HCT116 (cell line): ENCODE measurements around the gene RASAL2. TPM values are rescaled to one million over a fixed set of nuclear protein-coding genes. Genes with fewer than 3 reads are reported as not detected.

Experiments used
- ATAC-seq: fragments of 200-7000 bp; cut with Tn5 transposase; 2 replicates; pipeline ENCODE4 v1.9.1; 2020; ENCODE audit warnings: mild to moderate bottlenecking, moderate library complexity
- BruUV-seq: library from RNA; stranded (reverse); fragments of 400-500 nt; replicated peaks from 2 replicates; lab custom pipeline; 2021; lab: Mats Ljungman, UMichigan
- CTCF ChIA-PET: fragments of 300-600 bp; sonication (Branson Sonifier 250); formaldehyde crosslinking; loops from one replicate; lab custom pipeline; 2021; ENCODE audit warnings: antibody characterized with exemption; lab: Charles Lee
- POLR2A ChIA-PET: fragments of 300-600, 350-600 bp; sonication (Branson Sonifier 250); formaldehyde crosslinking; loops from one replicate; lab custom pipeline; 2021; ENCODE audit warnings: antibody characterized with exemption; lab: Charles Lee
- RAD21 ChIA-PET, 2 experiments: fragments of 300-600 bp; sonication (Branson Sonifier 250); formaldehyde crosslinking; loops; one replicate each; lab custom pipeline; 2023; ENCODE audit warnings: low total read pairs in 2 of 2; ENCODE audit not compliant: uncharacterized antibody in 2 of 2, unreplicated experiment in 2 of 2, low non-redundant PET in 1 of 2; lab: Charles Lee
- DNase-seq: peaks from one replicate; pipeline ENCODE4 v3.0.0-alpha.2; 2010; ENCODE audit warnings: low read depth, low spot score
- H2AFZ ChIP-seq: fragments of 200-600 bp; shearing (Covaris generic), sonication (generic); 2 replicates; pipeline ENCODE4 v1.6.1; 2017; ENCODE audit warnings: low read depth, mixed run types, mixed read lengths, antibody characterized with exemption, low read length; ENCODE audit not compliant: poor library complexity, severe bottlenecking
- H3K27ac ChIP-seq: 2 replicates; pipeline ENCODE4 v1.5.1; 2012; ENCODE audit warnings: low read depth, low read length
- H3K27me3 ChIP-seq: fragments of 200-600 bp; sonication (generic); 2 replicates; pipeline ENCODE4 v1.6.1; 2016; ENCODE audit warnings: mixed run types, low read length, mixed read lengths; ENCODE audit not compliant: insufficient read depth
- H3K36me3 ChIP-seq, 2 experiments: fragments of 200-500 bp in 1 of 2; fragments of 200-600 bp in 1 of 2; sonication (Bioruptor generic) in 1 of 2; sonication (generic) in 1 of 2; 2 replicates each; pipeline versions ENCODE4 v1.5.1 to v1.6.1; 2014 to 2016; ENCODE audit warnings: low read length in 2 of 2, inconsistent platforms in 1 of 2, mixed read lengths in 1 of 2, mixed run types in 1 of 2; ENCODE audit not compliant: insufficient read depth in 2 of 2, control insufficient read depth in 1 of 2
- H3K4me1 ChIP-seq, 2 experiments: fragments of 200-600 bp in 1 of 2; sonication (generic) in 1 of 2; 2 replicates each; pipeline versions ENCODE4 v1.5.1 to v1.6.1; 2012 to 2017; ENCODE audit warnings: low read length in 2 of 2, inconsistent platforms in 1 of 2, mild to moderate bottlenecking in 1 of 2, mixed read lengths in 1 of 2, mixed run types in 1 of 2, moderate library complexity in 1 of 2; ENCODE audit not compliant: insufficient read depth in 2 of 2, control insufficient read depth in 1 of 2
- H3K4me2 ChIP-seq: fragments of 200-600 bp; sonication (generic); 2 replicates; pipeline ENCODE4 v1.6.1; 2017; ENCODE audit warnings: mixed run types, low read length, mixed read lengths
- H3K4me3 ChIP-seq, 2 experiments: fragments of 200-600 bp in 1 of 2; sonication (generic) in 1 of 2; replicated peaks in 1 of 2; 2 replicates each; pipeline ENCODE4 v1.5.1; 2011 to 2016; ENCODE audit warnings: low read length in 2 of 2, control low read depth in 1 of 2, low read depth in 1 of 2, mild to moderate bottlenecking in 1 of 2, mixed read lengths in 1 of 2, mixed run types in 1 of 2
- H3K79me2 ChIP-seq: fragments of 200-600 bp; sonication (generic); 2 replicates; pipeline ENCODE4 v1.6.1; 2017; ENCODE audit warnings: mild to moderate bottlenecking, mixed run types, low read length, moderate library complexity, mixed read lengths; ENCODE audit not compliant: insufficient read depth
- H3K9ac ChIP-seq: fragments of 200-600 bp; sonication (generic); 2 replicates; pipeline ENCODE4 v1.6.1; 2016; ENCODE audit warnings: low read length, mixed read lengths
- H3K9me2 ChIP-seq: fragments of 200-600 bp; sonication (generic), shearing (Covaris generic); 2 replicates; pipeline ENCODE4 v1.6.1; 2017; ENCODE audit warnings: mixed run types, mild to moderate bottlenecking, moderate library complexity; ENCODE audit not compliant: insufficient read depth
- H3K9me3 ChIP-seq, 2 experiments: fragments of 200-500 bp in 1 of 2; fragments of 200-600 bp in 1 of 2; sonication (Bioruptor generic) in 1 of 2; sonication (generic) in 1 of 2; 2 replicates each; pipeline ENCODE4 v1.6.1; 2014 to 2017; ENCODE audit warnings: low read length in 2 of 2, mixed read lengths in 2 of 2, inconsistent platforms in 1 of 2, low read depth in 1 of 2, mild to moderate bottlenecking in 1 of 2, mixed run types in 1 of 2, moderate library complexity in 1 of 2; ENCODE audit not compliant: control insufficient read depth in 1 of 2, insufficient read depth in 1 of 2
- H4K20me1 ChIP-seq: fragments of 200-600 bp; sonication (generic), shearing (Covaris generic); 2 replicates; pipeline ENCODE4 v1.6.1; 2017; ENCODE audit warnings: mixed run types, mild to moderate bottlenecking, moderate library complexity; ENCODE audit not compliant: insufficient read depth
- CBX3 ChIP-seq: IDR thresholded peaks from 2 replicates; pipeline ENCODE4 v1.6.1; 2012; ENCODE audit warnings: low read depth
- CEBPB ChIP-seq: IDR thresholded peaks from 2 replicates; pipeline ENCODE4 v1.6.1; 2012; ENCODE audit warnings: low read depth
- ELF1 ChIP-seq: IDR thresholded peaks from 2 replicates; pipeline ENCODE4 v1.6.1; 2012; ENCODE audit warnings: low read depth, borderline replicate concordance
- EZH2 ChIP-seq: fragments of 200-600 bp; sonication (generic); IDR thresholded peaks from 2 replicates; pipeline ENCODE4 v1.6.1; 2017; ENCODE audit warnings: antibody characterized with exemption, mixed run types
- EZH2phosphoT487 ChIP-seq: fragments of 200-600 bp; IDR thresholded peaks from 2 replicates; pipeline ENCODE4 v1.6.1; 2018; ENCODE audit warnings: antibody characterized with exemption, borderline replicate concordance
- FOSL1 ChIP-seq: IDR thresholded peaks from 2 replicates; pipeline ENCODE4 v1.6.1; 2012; ENCODE audit warnings: low read depth
- JUND ChIP-seq: IDR thresholded peaks from 2 replicates; pipeline ENCODE4 v1.6.1; 2012
- POLR2A ChIP-seq: IDR thresholded peaks from 2 replicates; pipeline ENCODE4 v1.7.0; 2011; ENCODE audit warnings: borderline replicate concordance; ENCODE audit not compliant: insufficient read depth, insufficient read length; ENCODE audit errors: extremely low read depth
- POLR2AphosphoS5 ChIP-seq: IDR thresholded peaks from 2 replicates; pipeline ENCODE4 v1.6.1; 2011; ENCODE audit warnings: mild to moderate bottlenecking, low read depth, low read length, moderate library complexity
- SIN3A ChIP-seq: IDR thresholded peaks from 2 replicates; pipeline ENCODE4 v1.6.1; 2012; ENCODE audit warnings: low read depth
- SP1 ChIP-seq: IDR thresholded peaks from 2 replicates; pipeline ENCODE4 v1.6.1; 2012; ENCODE audit warnings: low read depth
- TCF7L2 ChIP-seq: IDR thresholded peaks from 2 replicates; pipeline ENCODE4 v1.7.0; 2011; ENCODE audit warnings: borderline replicate concordance, inconsistent platforms; ENCODE audit not compliant: insufficient read depth, insufficient read length; ENCODE audit errors: extremely low read depth
- ZFX ChIP-seq: fragments of 450-650 bp; IDR thresholded peaks from 2 replicates; pipeline ENCODE4 v1.6.1; 2017
- ZNF274 ChIP-seq: fragments of 200-500 bp; sonication (Bioruptor generic); IDR thresholded peaks from 2 replicates; pipeline ENCODE4 v1.6.1; 2014; ENCODE audit warnings: mild to moderate bottlenecking, low read depth, low read length, inconsistent platforms
- intact Hi-C: fragments of 100-400 bp; cut with micrococcal nuclease; formaldehyde crosslinking; loops from 2 replicates; pipeline ENCODE4 v1.10.0; 2022
- total RNA-seq: library from RNA; stranded (reverse); gene quantifications from one replicate; pipeline ENCODE4 v1.2.1, GENCODE V29; 2021; ENCODE audit not compliant: unreplicated experiment
- TF ChIP-seq, protein P1 (sequence below): IDR thresholded peaks from 2 replicates; pipeline ENCODE4 v1.6.1; 2012
- TF ChIP-seq, protein P2 (sequence below): IDR thresholded peaks from 2 replicates; pipeline ENCODE4 v1.6.1; 2012
- TF ChIP-seq, protein P3 (sequence below): IDR thresholded peaks from 2 replicates; pipeline ENCODE4 v1.6.1; 2012; ENCODE audit warnings: low read depth
- TF ChIP-seq, protein P4 (sequence below): IDR thresholded peaks from 2 replicates; pipeline ENCODE4 v1.6.1; 2011; ENCODE audit warnings: mild to moderate bottlenecking, low read length, moderate library complexity; ENCODE audit not compliant: insufficient replicate concordance; ENCODE audit errors: extremely low read depth

Gene RASAL2
- total RNA-seq, 1 experiment from 2014 or later: 11.7 TPM

DNA sequence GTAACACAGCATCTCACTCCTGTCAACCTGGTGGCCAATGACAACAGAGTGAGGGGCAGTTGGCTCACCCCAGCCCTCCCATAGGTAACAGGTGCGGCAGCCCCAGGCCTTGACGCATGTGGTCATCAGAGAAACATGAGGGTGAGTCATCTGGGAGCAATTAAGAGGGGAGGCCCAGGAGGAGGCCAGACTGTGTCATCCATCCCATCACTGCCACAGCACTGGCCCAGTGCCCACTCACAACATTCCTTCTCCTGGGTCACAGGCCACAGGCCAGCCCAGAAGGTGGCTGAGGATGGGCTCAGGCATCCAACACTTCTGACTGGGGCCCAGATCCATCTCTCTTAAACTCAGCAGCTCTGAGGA, 436.1 kb downstream of the RASAL2 start:
- no TSS peak for BruUV-seq
- RAD21 ChIA-PET: no interaction called here

More for the DNA sequence above, 436.1 kb downstream of the RASAL2 start:
- Histone ChIP-seq H3K4me3 (no peak overlapping the region), H3K27ac (no peak overlapping the region), H3K4me1 (peaks cover 11 to 35% of the 10 kb centered on the region in 2 experiments), H3K9me2 (no peaks in the 10 kb centered on the region), H2AFZ (no peak overlapping the region), H3K27me3 (no peaks in the 10 kb centered on the region), H3K9me3 (no peaks in the 10 kb centered on the region), H3K9ac (no peak overlapping the region), H4K20me1 (no peaks in the 10 kb centered on the region), H3K4me2 (peak overlapping the region; percentile 49), H3K79me2 (no peaks in the 10 kb centered on the region), H3K36me3 (no peaks in the 10 kb centered on the region)
- ChIA-PET POLR2A (no interaction called here), CTCF (interaction anchor here (3.0 to 4.9 kb wide), 2 partner anchors 218 to 230 kb away, joined by 15 to 27 read pairs; no protein-coding TSS in a partner anchor)
- peak; percentile 85 for ATAC-seq
- TF ChIP-seq POLR2A: no peak
- no peak for TF ChIP-seq ZFX
- no peak for TF ChIP-seq EZH2phosphoT487
- TF ChIP-seq, protein P1, sequence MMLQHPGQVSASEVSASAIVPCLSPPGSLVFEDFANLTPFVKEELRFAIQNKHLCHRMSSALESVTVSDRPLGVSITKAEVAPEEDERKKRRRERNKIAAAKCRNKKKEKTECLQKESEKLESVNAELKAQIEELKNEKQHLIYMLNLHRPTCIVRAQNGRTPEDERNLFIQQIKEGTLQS: no peak; the same call in 1 of the 2 replicates
- peak; percentile 56; the same call in 1 of the 2 replicates for TF ChIP-seq POLR2AphosphoS5
- TF ChIP-seq FOSL1: peak; percentile 98
- TF ChIP-seq, protein P2, sequence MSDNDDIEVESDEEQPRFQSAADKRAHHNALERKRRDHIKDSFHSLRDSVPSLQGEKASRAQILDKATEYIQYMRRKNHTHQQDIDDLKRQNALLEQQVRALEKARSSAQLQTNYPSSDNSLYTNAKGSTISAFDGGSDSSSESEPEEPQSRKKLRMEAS: peak; percentile 79
- no peak for TF ChIP-seq EZH2
- no peak for TF ChIP-seq ZNF274
- TF ChIP-seq TCF7L2: peak; percentile 53
- peak; percentile 67 for TF ChIP-seq CEBPB
- no peak for TF ChIP-seq ELF1
- TF ChIP-seq CBX3: peak; percentile 79
- peak; percentile 96 for TF ChIP-seq JUND
- peak; percentile 83 for TF ChIP-seq SP1
- TF ChIP-seq, protein P3, sequence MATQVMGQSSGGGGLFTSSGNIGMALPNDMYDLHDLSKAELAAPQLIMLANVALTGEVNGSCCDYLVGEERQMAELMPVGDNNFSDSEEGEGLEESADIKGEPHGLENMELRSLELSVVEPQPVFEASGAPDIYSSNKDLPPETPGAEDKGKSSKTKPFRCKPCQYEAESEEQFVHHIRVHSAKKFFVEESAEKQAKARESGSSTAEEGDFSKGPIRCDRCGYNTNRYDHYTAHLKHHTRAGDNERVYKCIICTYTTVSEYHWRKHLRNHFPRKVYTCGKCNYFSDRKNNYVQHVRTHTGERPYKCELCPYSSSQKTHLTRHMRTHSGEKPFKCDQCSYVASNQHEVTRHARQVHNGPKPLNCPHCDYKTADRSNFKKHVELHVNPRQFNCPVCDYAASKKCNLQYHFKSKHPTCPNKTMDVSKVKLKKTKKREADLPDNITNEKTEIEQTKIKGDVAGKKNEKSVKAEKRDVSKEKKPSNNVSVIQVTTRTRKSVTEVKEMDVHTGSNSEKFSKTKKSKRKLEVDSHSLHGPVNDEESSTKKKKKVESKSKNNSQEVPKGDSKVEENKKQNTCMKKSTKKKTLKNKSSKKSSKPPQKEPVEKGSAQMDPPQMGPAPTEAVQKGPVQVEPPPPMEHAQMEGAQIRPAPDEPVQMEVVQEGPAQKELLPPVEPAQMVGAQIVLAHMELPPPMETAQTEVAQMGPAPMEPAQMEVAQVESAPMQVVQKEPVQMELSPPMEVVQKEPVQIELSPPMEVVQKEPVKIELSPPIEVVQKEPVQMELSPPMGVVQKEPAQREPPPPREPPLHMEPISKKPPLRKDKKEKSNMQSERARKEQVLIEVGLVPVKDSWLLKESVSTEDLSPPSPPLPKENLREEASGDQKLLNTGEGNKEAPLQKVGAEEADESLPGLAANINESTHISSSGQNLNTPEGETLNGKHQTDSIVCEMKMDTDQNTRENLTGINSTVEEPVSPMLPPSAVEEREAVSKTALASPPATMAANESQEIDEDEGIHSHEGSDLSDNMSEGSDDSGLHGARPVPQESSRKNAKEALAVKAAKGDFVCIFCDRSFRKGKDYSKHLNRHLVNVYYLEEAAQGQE: no peak
- TF ChIP-seq, protein P4, sequence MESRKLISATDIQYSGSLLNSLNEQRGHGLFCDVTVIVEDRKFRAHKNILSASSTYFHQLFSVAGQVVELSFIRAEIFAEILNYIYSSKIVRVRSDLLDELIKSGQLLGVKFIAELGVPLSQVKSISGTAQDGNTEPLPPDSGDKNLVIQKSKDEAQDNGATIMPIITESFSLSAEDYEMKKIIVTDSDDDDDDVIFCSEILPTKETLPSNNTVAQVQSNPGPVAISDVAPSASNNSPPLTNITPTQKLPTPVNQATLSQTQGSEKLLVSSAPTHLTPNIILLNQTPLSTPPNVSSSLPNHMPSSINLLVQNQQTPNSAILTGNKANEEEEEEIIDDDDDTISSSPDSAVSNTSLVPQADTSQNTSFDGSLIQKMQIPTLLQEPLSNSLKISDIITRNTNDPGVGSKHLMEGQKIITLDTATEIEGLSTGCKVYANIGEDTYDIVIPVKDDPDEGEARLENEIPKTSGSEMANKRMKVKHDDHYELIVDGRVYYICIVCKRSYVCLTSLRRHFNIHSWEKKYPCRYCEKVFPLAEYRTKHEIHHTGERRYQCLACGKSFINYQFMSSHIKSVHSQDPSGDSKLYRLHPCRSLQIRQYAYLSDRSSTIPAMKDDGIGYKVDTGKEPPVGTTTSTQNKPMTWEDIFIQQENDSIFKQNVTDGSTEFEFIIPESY: no peak
- TF ChIP-seq SIN3A: peak; percentile 93
- peak; percentile 76 for DNase-seq
- intact Hi-C loops: loop anchor here (10.0 kb wide), 2 partner anchors 705 to 1065 kb away; partner anchors contain the start of gene TDRD5
